ENCODE data around the gene PIGS.
A peak's percentile ranks its signal among the peaks of the same experiment; 100 is the strongest.

The PIGS gene

GRCh38 chr17:28553000-28553505 lies 18.3 kb downstream of the PIGS start:
- no peak for DNase-seq (ENCODE audit: low read depth, low spot score)
- TF ChIP-seq CTCF (IDR thresholded peaks at IDR 0.05; ENCODE audit: low read depth, low read length), result no peak
- in situ Hi-C loops (cut with HindIII; ENCODE audit: low sequenced_read_pairs), result no loop called here
- H3K4me3 ChIP-seq (ENCODE audit: low read depth, low read length), result peak overlapping the region; percentile 22

- in situ Hi-C loops (cut with HindIII; ENCODE audit: low sequenced_read_pairs), result no loop called here
- H3K4me3 ChIP-seq (ENCODE audit: low read depth, low read length), result peak within 1 kb of the TSS; percentile 59
- peak; percentile 62 for DNase-seq (ENCODE audit: low read depth, low spot score)
- no peak for TF ChIP-seq CTCF (IDR thresholded peaks at IDR 0.05; ENCODE audit: low read depth, low read length)
Observed at GRCh38 chr17:28552176-28552999, 18.9 kb downstream of the PIGS start, which contains the start of gene UNC119. UNC119 (minus strand) TSS chr17:28552624; CDS start chr17:28552557, 67 bp downstream.

DNA sequence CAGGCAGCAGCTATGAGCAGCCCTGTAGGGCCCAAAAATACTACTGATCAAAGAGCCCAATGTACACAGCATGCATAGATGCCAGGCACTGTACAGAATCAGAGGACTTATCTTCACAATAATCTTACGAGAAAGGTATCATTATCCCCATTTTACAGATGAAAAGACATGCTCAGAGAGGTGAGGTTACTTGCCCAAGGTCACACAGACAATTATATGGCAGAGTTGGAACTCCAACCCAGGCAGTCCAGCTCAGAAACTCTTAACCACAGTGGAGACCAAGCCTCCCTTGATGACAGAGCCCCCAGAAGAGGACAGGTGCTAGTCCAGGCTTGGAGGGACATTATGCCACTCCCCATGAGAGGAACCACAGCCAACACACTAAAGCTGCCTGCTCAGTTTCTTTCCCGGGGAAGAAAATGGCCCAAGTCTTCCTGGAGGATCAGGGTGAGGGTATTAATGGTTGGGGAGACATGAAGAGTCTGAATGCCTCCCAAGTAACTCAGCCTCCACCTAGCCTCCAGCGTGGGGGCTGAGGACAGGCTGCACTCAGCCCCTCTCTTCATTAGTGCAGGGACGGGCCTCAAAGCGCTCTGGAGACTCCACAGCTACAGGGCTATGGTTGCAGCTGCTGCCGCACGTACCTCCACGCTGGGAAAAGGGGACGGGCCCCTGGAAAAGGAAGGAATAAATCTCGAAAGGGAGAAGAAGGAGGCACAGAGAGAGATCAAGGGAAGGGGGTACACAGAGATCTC lies 19.7 kb downstream of the PIGS start:
- in situ Hi-C loops (cut with HindIII; ENCODE audit: low sequenced_read_pairs), result no loop called here
- TF ChIP-seq CTCF (IDR thresholded peaks at IDR 0.05; ENCODE audit: low read depth, low read length), result no peak
- peak overlapping the region; percentile 59 for H3K4me3 ChIP-seq (ENCODE audit: low read depth, low read length)
- DNase-seq (ENCODE audit: low read depth, low spot score), result no peak

GRCh38 chr17:28550858-28551257 lies 20.5 kb downstream of the PIGS start:
- H3K4me3 ChIP-seq (ENCODE audit: low read depth, low read length), result no peak overlapping the region
- TF ChIP-seq CTCF (IDR thresholded peaks at IDR 0.05; ENCODE audit: low read depth, low read length), result no peak
- in situ Hi-C loops (cut with HindIII; ENCODE audit: low sequenced_read_pairs), result no loop called here

DNA sequence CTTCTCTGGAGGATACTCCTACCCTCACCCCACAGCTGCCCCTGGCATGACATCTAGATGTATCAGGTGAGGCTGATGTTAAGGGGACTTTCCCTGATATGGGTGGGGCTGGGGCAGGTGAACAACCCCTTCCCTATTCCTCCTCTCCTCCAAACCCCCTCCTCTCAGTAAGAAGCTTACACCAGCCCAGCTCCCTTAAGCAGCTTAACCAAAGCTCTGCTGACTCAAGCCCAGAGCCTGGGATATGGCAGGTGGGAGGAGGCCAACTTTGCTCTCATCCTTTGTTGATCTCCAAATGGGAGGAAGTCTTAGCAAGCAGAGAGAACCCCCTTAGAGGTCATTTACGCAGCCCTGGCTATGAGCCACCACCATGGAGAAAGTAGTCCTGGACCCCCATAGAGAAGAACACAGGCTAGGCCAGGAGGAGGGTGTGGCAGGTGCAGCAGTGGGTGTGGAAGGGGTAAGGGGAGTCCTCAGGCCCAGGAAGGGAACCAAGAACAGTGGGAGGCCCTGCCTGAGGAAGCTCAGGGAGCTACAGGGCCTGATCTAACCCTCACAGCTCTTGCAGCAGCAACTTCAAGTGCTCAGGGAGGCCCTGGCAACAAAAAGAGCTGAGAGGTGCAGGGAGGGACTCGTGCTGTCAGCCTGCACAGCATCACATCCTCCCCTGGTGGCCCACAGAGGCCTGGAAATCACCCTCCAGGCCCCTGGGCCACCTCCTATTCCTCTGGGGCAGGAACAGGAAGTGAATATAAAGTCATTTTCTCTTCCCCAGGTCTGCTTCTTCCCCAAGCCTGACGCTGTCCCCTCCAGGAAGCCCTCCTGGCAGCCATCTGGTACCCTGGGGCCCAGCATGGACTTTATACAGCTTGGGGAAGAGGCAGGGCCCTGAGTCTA lies 21.8 kb downstream of the PIGS start:
- no peak for DNase-seq (ENCODE audit: low read depth, low spot score)
- no peak for TF ChIP-seq CTCF (IDR thresholded peaks at IDR 0.05; ENCODE audit: low read depth, low read length)
- in situ Hi-C loops (cut with HindIII; ENCODE audit: low sequenced_read_pairs), result no loop called here
- no peak overlapping the region for H3K4me3 ChIP-seq (ENCODE audit: low read depth, low read length)

More at GRCh38 chr17:28550858-28551257, 20.5 kb downstream of the PIGS start:
- DNase-seq (ENCODE audit: low read depth, low spot score), result no peak

Measured in astrocyte of the spinal cord (primary cell).